GM13976 (cell line): ENCODE measurements around the gene TOMT.
"Not testable (repeated sequence)": the region's sequence is repeated elsewhere in the genome, so short reads cannot be mapped to it uniquely, and the experiment has no call there.

Experiments
- DNase-seq: peaks from one replicate; pipeline ENCODE4 v3.0.0; 2012; ENCODE audit warnings: low spot score
- CTCF ChIP-seq: IDR thresholded peaks from 2 replicates; pipeline ENCODE4 v1.5.1; 2012; ENCODE audit warnings: borderline replicate concordance, mild to moderate bottlenecking; ENCODE audit not compliant: insufficient read depth; ENCODE audit errors: extremely low read depth, missing control alignments, control extremely low read depth
- in situ Hi-C: fragments of 300-500 bp; cut with MboI; formaldehyde crosslinking; loops from one replicate; pipeline ENCODE4 v1.12.0; 2022; ENCODE audit warnings: low sequenced_read_pairs, mixed read lengths, inconsistent platforms; ENCODE audit not compliant: unreplicated experiment

Gene TOMT

GRCh38 chr11:72132646-72133045, 26.9 kb downstream of the TOMT start:
- in situ Hi-C loops = no loop called here
- DNase-seq = no peak
- TF ChIP-seq CTCF = no peak

- in situ Hi-C loops, DNase-seq: not testable (repeated sequence)
These were observed 29.7 kb downstream of the TOMT start, which contains the start of gene FOLR3 for GRCh38 chr11:72135473-72135872. TSS of gene FOLR3 (plus strand) at chr11:72135725. CDS start at chr11:72135953, 228 bp downstream.

- TF ChIP-seq CTCF = no peak
- in situ Hi-C loops = no loop called here
- DNase-seq = no peak
These were observed 30.4 kb downstream of the TOMT start for GRCh38 chr11:72135891-72136683.

- TF ChIP-seq CTCF = no peak
- DNase-seq = no peak
- in situ Hi-C loops = no loop called here
These were observed 31.0 kb downstream of the TOMT start for GRCh38 chr11:72136684-72137262.

GRCh38 chr11:72138821-72139390, 33.2 kb downstream of the TOMT start:
- TF ChIP-seq CTCF = no peak
- in situ Hi-C loops = no loop called here
- no peak for DNase-seq

GRCh38 chr11:72139500-72139899, 33.8 kb downstream of the TOMT start:
- DNase-seq = no peak
- in situ Hi-C loops = no loop called here
- TF ChIP-seq CTCF = no peak

GRCh38 chr11:72140661-72141060, 34.9 kb downstream of the TOMT start:
- DNase-seq = no peak
- in situ Hi-C loops = no loop called here
- no peak for TF ChIP-seq CTCF
